ENCODE results near the gene PJA2.

- TF ChIP-seq CTCF (IDR thresholded peaks at IDR 0.05): no peak
- no peak for TF ChIP-seq POLR2A (IDR thresholded peaks at IDR 0.05)
Measured at GRCh38 chr5:109324931-109325330, 84.8 kb downstream of the PJA2 start.

Measured in breast epithelium (tissue), 3 donors.